ENCODE results near the gene NLN.

DNA sequence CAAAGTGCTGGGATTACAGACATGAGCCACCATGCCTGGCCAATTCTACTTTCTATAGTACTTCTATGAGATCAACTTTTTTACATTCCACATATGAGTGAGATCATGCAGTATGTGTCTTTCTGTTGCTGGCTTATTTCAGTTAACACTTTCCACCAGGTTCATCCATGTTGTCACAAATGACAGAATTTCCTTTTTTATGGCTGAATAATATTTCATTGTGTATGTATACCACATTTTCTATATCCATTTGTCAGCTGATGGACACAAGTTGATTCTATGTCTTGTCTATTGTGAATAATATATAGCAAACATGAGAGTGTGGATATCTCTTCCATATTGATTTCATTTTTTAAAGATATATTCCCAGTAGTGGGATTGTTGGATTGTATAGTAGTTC is 17.2 kb downstream of the NLN start:
- TF ChIP-seq POLR2AphosphoS5 (IDR thresholded peaks at IDR 0.05; ENCODE audit: low read depth, low read length) = no peak
- TF ChIP-seq POLR2A (IDR thresholded peaks at IDR 0.05; ENCODE audit: low read depth, low read length) = no peak
- TF ChIP-seq TAF1 (IDR thresholded peaks at IDR 0.05; ENCODE audit: borderline replicate concordance, low read depth, low read length) = no peak

Data from GM12892 (cell line).